Right lung (tissue), 10 donors: Measurements from ENCODE around the gene TRIM27. TPM values are rescaled to one million over a fixed set of nuclear protein-coding genes. Genes with fewer than 3 reads are reported as not detected.
"Not testable (repeated sequence)": the region's sequence is repeated elsewhere in the genome, so short reads cannot be mapped to it uniquely, and the experiment has no call there.

Experiments
- DNase-seq, 2 donors: peaks; one replicate each; pipeline ENCODE4 v3.0.0-alpha.2; 2013
- long read RNA-seq, 8 donors: transcript quantifications; one replicate each; lab custom pipeline, GENCODE V29; 2026
- polyA plus RNA-seq, 5 donors: library from polyadenylated mRNA; unstranded; fragments of 120-200 nt; gene quantifications; one replicate each; pipeline versions ENCODE4 v1.2.1 to v1.2.3, GENCODE V29; 2013; ENCODE audit warnings: inconsistent platforms in 1 of 5, low replicate concordance in 1 of 5; ENCODE audit not compliant: insufficient read length in 5 of 5, insufficient read depth in 1 of 5

TRIM27 gene
- polyA plus RNA-seq, result 100 to 1,000 TPM in 1 of 5 donors, 10 to 100 TPM in 4; 70.0 to 100 (median 90.7) TPM
- long read RNA-seq, donor 1, transcript TRIM27-202 (8 exons, 2,967 nt), result major isoform, 22 of 77 reads
- long read RNA-seq, donor 1, partial matches to known transcripts, result 54 of 77 reads
- long read RNA-seq, donor 1, other reads (novel, unspliced or antisense), result 0 of 77 reads
- long read RNA-seq, donor 2, transcript TRIM27-202 (8 exons, 2,967 nt), result major isoform, 10 of 10 reads
- long read RNA-seq, donor 2, partial matches to known transcripts, result 0 of 10 reads
- long read RNA-seq, donor 2, other reads (novel, unspliced or antisense), result 0 of 10 reads
- long read RNA-seq, donor 3, transcript TRIM27-202 (8 exons, 2,967 nt), result major isoform, 20 of 36 reads
- long read RNA-seq, donor 3, partial matches to known transcripts, result 15 of 36 reads
- long read RNA-seq, donor 3, other reads (novel, unspliced or antisense), result 0 of 36 reads
- long read RNA-seq, donor 4, partial matches to known transcripts, result 5 of 10 reads
- long read RNA-seq, donor 4, other reads (novel, unspliced or antisense), result 0 of 10 reads
- long read RNA-seq, donor 5, transcript TRIM27-202 (8 exons, 2,967 nt), result major isoform, 21 of 30 reads
- long read RNA-seq, donor 5, partial matches to known transcripts, result 8 of 30 reads
- long read RNA-seq, donor 5, other reads (novel, unspliced or antisense), result 0 of 30 reads
- long read RNA-seq, donor 6, full-length matches to known transcripts, result 32 of 39 reads
- long read RNA-seq, donor 6, partial matches to known transcripts, result 7 of 39 reads
- long read RNA-seq, donor 6, other reads (novel, unspliced or antisense), result 0 of 39 reads
- long read RNA-seq, donor 7, full-length matches to known transcripts, result 19 of 114 reads
- long read RNA-seq, donor 7, partial matches to known transcripts, result 95 of 114 reads
- long read RNA-seq, donor 7, other reads (novel, unspliced or antisense), result 0 of 114 reads
- long read RNA-seq, donor 8, transcript TRIM27-202 (8 exons, 2,967 nt), result major isoform, 12 of 22 reads
- long read RNA-seq, donor 8, partial matches to known transcripts, result 8 of 22 reads
- long read RNA-seq, donor 8, other reads (novel, unspliced or antisense), result 0 of 22 reads

- DNase-seq, result peak; percentile 91
These were observed at the start of gene TRIM27 for GRCh38 chr6:28923318-28924102. TRIM27 (minus strand) TSS chr6:28923985; CDS start chr6:28923632, 353 bp downstream.

DNA sequence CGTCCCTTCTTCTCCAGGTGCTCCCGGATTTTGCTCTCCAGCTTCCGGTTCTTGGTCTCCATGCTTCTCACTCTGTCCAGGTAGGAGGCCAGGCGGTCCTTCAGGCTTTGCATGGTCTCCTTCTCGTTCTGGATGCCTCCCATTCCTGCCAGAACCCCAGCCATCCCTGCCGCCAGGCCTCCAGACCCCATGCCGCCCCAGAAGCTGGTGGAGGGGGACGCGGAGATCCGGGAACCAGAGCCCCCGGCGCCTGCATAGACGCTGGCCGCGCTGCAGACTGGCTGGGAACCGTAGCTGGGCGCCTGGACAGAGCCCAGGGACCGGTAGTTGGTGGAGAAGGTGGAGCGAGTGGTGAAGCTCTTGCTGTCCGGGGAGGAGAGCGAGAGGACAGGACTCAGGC is 46.3 kb upstream of the TRIM27 start:
- DNase-seq, result not testable (repeated sequence)

DNA sequence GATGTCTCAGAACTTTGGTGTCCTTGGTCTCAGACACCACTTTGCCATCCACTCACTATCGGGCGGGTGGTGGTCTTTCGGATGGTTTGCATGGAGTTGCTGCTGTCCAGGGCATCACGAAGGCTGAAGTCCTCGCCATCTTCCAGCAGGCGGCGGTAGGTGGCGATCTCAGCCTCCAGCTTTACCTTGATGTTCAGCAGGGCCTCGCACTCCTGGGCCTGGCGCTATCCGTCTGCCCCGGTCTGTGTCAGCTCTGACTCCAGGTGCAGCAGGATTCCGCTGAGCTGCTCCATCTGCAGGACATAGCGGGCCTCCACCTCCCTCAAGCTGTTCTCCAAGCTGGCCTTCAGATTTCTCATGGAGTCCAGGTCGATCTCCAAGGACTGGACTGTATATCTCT is 45.3 kb upstream of the TRIM27 start:
- no peak for DNase-seq

DNA sequence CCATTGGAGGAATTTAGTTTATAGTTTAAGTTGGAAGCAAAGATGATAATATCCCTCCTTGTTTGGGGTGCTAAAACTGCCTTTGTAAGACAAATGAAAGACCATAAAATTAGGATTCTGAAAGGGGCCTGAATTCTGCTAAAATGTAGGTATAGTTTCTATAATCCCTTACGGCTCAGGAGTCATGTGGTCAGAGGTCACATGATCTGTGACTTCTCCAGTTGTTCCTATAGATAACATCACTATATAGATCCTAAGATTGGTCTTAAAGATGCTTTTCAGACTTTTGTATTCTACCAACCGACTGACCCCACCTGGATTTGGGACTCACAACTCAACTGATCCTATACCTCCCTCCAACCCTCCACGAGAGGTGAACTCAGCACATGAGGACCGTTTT is 44.7 kb upstream of the TRIM27 start:
- DNase-seq, result no peak

- no peak for DNase-seq
These were observed 41.9 kb upstream of the TRIM27 start for GRCh38 chr6:28965706-28966105.

- no peak for DNase-seq
These were observed 37.2 kb upstream of the TRIM27 start for GRCh38 chr6:28960846-28961500.

DNA sequence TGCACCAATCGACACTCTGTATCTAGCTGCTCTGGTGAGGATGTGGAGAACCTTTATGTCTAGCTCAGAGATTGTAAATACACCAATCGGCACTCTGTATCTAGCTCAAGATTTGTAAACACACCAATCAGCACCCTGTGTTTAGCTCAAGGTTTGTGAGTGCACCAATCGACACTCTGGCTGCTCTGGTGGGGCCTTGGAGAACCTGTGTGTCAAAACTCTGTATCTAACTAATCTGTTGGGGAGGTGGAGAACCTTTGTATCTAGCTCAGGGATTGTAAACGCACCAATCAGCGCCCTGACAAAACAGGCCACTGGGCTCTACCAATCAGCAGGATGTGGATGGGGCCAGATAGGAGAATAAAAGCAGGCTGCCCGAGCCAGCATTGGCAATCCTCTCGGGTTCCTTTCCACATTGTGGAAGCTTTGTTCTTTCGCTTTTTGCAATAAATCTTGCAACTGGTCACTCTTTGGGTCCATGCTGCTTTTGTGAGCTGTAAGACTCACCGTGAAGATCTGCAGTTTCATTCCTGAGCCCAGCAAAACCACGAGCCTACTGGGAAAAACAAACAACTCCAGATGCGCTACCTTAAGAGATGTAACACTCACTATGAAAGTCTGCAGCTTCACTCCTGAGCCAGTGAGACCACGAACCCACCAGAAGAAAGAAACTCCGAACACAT is 34.9 kb upstream of the TRIM27 start:
- DNase-seq, result not testable (repeated sequence)

GRCh38 chr6:28957795-28958314 is 34.1 kb upstream of the TRIM27 start:
- DNase-seq, result not testable (repeated sequence)

- DNase-seq, result no peak
These were observed 32.5 kb upstream of the TRIM27 start for GRCh38 chr6:28956331-28956730.

- DNase-seq, result no peak
These were observed 29.9 kb upstream of the TRIM27 start for GRCh38 chr6:28953585-28954258.

GRCh38 chr6:28953039-28953584 is 29.3 kb upstream of the TRIM27 start:
- DNase-seq, result no peak

GRCh38 chr6:28949656-28950195 is 25.9 kb upstream of the TRIM27 start:
- DNase-seq, result not testable (repeated sequence)

DNA sequence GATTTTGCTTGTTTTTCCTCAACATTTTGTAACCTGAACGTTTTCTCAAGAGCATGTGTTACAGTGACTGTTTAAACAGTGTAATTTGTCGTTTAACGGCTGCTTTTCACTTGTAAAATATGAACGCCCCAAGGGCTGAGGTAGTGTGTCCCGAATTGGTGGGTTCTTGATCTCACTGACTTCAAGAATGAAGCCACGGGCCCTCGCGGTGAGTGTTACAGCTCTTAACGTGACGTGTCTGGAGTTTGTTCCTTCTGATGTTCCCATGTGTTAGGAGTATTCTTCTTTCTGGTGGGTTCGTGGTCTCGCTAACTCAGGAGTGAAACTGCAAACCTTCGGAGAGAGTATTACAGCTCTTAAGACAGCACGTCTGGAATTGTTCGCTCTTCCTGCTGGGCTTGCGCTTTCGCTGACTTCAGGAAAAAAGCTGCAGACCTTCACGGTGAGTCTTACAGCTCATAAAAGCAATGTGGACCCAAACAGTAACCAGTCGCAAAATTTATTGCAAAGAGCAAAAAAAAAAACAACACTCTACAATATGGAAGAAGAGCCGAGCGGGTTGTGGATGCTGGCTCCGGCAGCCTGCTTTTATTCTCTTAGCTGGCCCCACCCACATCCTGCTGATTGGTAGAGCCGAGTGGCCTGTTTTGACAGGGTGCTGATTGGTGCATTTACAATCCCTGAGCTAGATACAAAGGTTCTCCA is 25.1 kb upstream of the TRIM27 start:
- no peak for DNase-seq

DNA sequence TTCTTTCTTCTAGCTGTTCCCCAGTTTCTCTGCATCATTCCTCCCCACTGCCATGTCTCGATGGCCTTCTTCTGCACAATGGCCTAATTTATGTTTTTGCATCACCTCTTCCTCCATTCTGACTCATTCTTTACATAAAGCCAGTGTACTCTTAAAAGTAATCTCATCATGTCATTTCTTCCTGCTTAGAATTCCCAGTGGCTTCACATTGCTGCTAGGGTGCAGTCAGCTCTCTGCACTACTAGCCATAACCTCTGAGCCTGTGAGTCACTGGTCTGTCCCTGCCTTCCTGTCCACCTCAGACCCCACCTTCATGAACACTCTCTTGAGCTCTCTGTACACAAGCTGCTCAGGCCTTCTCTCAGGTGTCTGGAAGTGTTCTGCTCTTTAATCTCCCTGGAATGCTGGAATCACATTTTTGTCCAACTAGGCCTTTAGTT is 24.1 kb upstream of the TRIM27 start:
- no peak for DNase-seq

- DNase-seq, result no peak
These were observed 23.4 kb upstream of the TRIM27 start for GRCh38 chr6:28947067-28947765.

DNA sequence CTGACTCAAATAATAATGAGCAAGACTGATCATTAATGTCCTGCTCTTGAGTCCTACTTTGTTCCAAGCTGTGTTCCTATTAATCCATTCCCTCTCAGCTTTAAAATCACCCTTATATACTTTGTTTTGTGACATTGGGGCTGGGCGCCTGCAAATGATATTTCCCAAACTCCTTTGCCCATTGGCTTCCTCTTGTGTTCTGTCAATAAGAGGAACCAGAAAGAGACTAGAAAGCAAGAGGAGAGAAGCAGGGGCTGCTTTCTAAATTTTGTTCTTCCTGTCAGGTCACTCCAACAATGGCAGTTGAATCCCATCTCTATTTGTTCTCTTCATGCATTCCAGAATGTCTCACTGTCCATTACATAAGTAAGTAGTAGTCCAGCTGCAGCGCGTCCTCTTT is 21.6 kb upstream of the TRIM27 start:
- no peak for DNase-seq

DNA sequence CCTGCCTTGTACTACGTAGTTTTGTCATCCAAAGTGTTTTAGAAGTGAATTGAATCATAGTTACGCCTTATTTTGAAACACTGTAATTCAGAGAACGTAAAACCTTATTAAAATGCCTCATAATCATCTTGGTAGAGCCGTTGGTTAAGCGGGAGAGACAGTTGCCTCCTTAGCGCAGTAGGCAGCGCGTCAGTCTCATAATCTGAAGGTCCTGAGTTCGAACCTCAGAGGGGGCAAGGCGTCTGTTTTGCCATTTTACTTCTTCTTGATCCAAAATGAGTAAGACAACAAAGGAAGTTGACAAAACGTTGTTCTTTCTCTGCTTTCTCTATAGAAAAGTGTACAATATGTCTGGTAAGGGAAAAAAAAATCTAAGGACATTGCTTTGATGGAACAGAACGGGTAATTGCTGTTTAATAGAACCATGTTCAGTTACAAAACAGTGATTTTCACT is 20.7 kb upstream of the TRIM27 start:
- DNase-seq, result peak; percentile 78 to 87
